HuH-7 (cell line): ENCODE data around the gene TSPAN14.

Source experiments
- DNase-seq: peaks from one replicate; pipeline ENCODE4 v3.0.0; 2011; ENCODE audit warnings: low spot score

Gene TSPAN14

GRCh38 chr10:80454513-80455460, 677 bp downstream of the TSPAN14 start:
- peak; percentile 46 for DNase-seq

GRCh38 chr10:80455461-80456349, 1.6 kb downstream of the TSPAN14 start:
- no peak for DNase-seq

- DNase-seq: peak; percentile 36
Measured at GRCh38 chr10:80457554-80458262, 3.6 kb downstream of the TSPAN14 start.

GRCh38 chr10:80458263-80458625, 4.1 kb downstream of the TSPAN14 start:
- no peak for DNase-seq

- no peak for DNase-seq
Measured at GRCh38 chr10:80458638-80459037, 4.5 kb downstream of the TSPAN14 start.

GRCh38 chr10:80459047-80459865, 5.1 kb downstream of the TSPAN14 start:
- peak; percentile 23 for DNase-seq

- DNase-seq: no peak
Measured at GRCh38 chr10:80460399-80461207, 6.5 kb downstream of the TSPAN14 start.

GRCh38 chr10:80461208-80462183, 7.4 kb downstream of the TSPAN14 start:
- no peak for DNase-seq

- no peak for DNase-seq
Measured at GRCh38 chr10:80462299-80462980, 8.3 kb downstream of the TSPAN14 start.

- DNase-seq: no peak
Measured at GRCh38 chr10:80462981-80463741, 9.1 kb downstream of the TSPAN14 start.

- no peak for DNase-seq
Measured at GRCh38 chr10:80463868-80464267, 9.8 kb downstream of the TSPAN14 start.

GRCh38 chr10:80464557-80465450, 10.7 kb downstream of the TSPAN14 start:
- DNase-seq: peak; percentile 42

GRCh38 chr10:80465451-80465835, 11.3 kb downstream of the TSPAN14 start:
- no peak for DNase-seq

GRCh38 chr10:80465839-80466590, 11.9 kb downstream of the TSPAN14 start:
- no peak for DNase-seq

- no peak for DNase-seq
Measured at GRCh38 chr10:80466724-80467326, 12.7 kb downstream of the TSPAN14 start.

GRCh38 chr10:80468002-80468401, 13.9 kb downstream of the TSPAN14 start:
- DNase-seq: no peak
